HEK293 (cell line): ENCODE measurements around the gene VASP.

Experiments
- BCL11A ChIP-seq: fragments of 450-650 bp; formaldehyde crosslinking; IDR thresholded peaks from 2 replicates; pipeline ENCODE4 v1.5.1; 2016; ENCODE audit warnings: low read depth, missing biosample characterization, missing genetic modification characterization
- GLIS2 ChIP-seq: fragments of 450-650 bp; formaldehyde crosslinking; IDR thresholded peaks from 2 replicates; pipeline ENCODE4 v1.5.1; 2016; ENCODE audit warnings: missing biosample characterization, missing genetic modification characterization
- KLF10 ChIP-seq: fragments of 450-650 bp; IDR thresholded peaks from 2 replicates; pipeline ENCODE4 v1.5.1; 2018; ENCODE audit warnings: missing biosample characterization, mild to moderate bottlenecking, missing genetic modification characterization
- KLF9 ChIP-seq: fragments of 450-650 bp; formaldehyde crosslinking; IDR thresholded peaks from 2 replicates; pipeline ENCODE4 v1.5.1; 2016; ENCODE audit warnings: missing biosample characterization, missing genetic modification characterization, low read depth
- MYNN ChIP-seq: fragments of 450-650 bp; formaldehyde crosslinking; IDR thresholded peaks from 2 replicates; pipeline ENCODE4 v1.5.1; 2016; ENCODE audit warnings: missing biosample characterization, missing genetic modification characterization, borderline replicate concordance
- MZF1 ChIP-seq: fragments of 450-650 bp; formaldehyde crosslinking; IDR thresholded peaks from 2 replicates; pipeline ENCODE4 v1.5.1; 2017; ENCODE audit warnings: missing biosample characterization, missing genetic modification characterization, borderline replicate concordance
- PRDM4 ChIP-seq: fragments of 450-650 bp; formaldehyde crosslinking; IDR thresholded peaks from 2 replicates; pipeline ENCODE4 v1.5.1; 2017; ENCODE audit warnings: missing biosample characterization, missing genetic modification characterization
- REPIN1 ChIP-seq: fragments of 450-650 bp; formaldehyde crosslinking; IDR thresholded peaks from 2 replicates; pipeline ENCODE4 v1.5.1; 2017; ENCODE audit warnings: missing biosample characterization, missing genetic modification characterization, low read depth
- SP3 ChIP-seq: fragments of 450-650 bp; formaldehyde crosslinking; IDR thresholded peaks from 2 replicates; pipeline ENCODE4 v1.5.1; 2016; ENCODE audit warnings: missing biosample characterization, missing genetic modification characterization
- YY2 ChIP-seq: fragments of 450-650 bp; formaldehyde crosslinking; IDR thresholded peaks from 2 replicates; pipeline ENCODE4 v1.5.1; 2016; ENCODE audit warnings: missing biosample characterization, missing genetic modification characterization
- ZBTB21 ChIP-seq: fragments of 450-650 bp; formaldehyde crosslinking; IDR thresholded peaks from 2 replicates; pipeline ENCODE4 v1.5.1; 2017; ENCODE audit warnings: missing biosample characterization, missing genetic modification characterization
- ZBTB7A ChIP-seq: fragments of 450-650 bp; formaldehyde crosslinking; IDR thresholded peaks from 2 replicates; pipeline ENCODE4 v1.5.1; 2016; ENCODE audit warnings: low read depth, missing biosample characterization, missing genetic modification characterization
- ZEB2 ChIP-seq: fragments of 450-650 bp; formaldehyde crosslinking; IDR thresholded peaks from 2 replicates; pipeline ENCODE4 v1.5.1; 2016; ENCODE audit warnings: missing biosample characterization, missing genetic modification characterization
- ZFHX2 ChIP-seq: fragments of 450-650 bp; formaldehyde crosslinking; conservative IDR thresholded peaks from 2 replicates; pipeline ENCODE4 v1.5.1; 2016; ENCODE audit warnings: missing biosample characterization, missing genetic modification characterization
- ZFP41 ChIP-seq: fragments of 450-650 bp; formaldehyde crosslinking; IDR thresholded peaks from 2 replicates; pipeline ENCODE4 v1.5.1; 2016; ENCODE audit warnings: missing biosample characterization, missing genetic modification characterization, borderline replicate concordance
- ZNF175 ChIP-seq: fragments of 450-650 bp; formaldehyde crosslinking; IDR thresholded peaks from 2 replicates; pipeline ENCODE4 v1.5.1; 2016; ENCODE audit warnings: missing biosample characterization, missing genetic modification characterization
- ZNF19 ChIP-seq: fragments of 450-650 bp; formaldehyde crosslinking; IDR thresholded peaks from 2 replicates; pipeline ENCODE4; 2016; ENCODE audit warnings: missing biosample characterization, missing genetic modification characterization, low read depth
- ZNF280C ChIP-seq: fragments of 450-650 bp; formaldehyde crosslinking; IDR thresholded peaks from 2 replicates; pipeline ENCODE4 v1.5.1; 2016; ENCODE audit warnings: missing biosample characterization, missing genetic modification characterization
- ZNF324 ChIP-seq: fragments of 450-650 bp; formaldehyde crosslinking; IDR thresholded peaks from 2 replicates; pipeline ENCODE4 v1.5.1; 2016; ENCODE audit warnings: missing biosample characterization, missing genetic modification characterization
- ZNF354C ChIP-seq: fragments of 450-650 bp; formaldehyde crosslinking; IDR thresholded peaks from 2 replicates; pipeline ENCODE4 v1.5.1; 2016; ENCODE audit warnings: missing biosample characterization, missing genetic modification characterization, low read depth, borderline replicate concordance
- ZNF416 ChIP-seq: fragments of 450-650 bp; formaldehyde crosslinking; IDR thresholded peaks from 2 replicates; pipeline ENCODE4 v1.5.1; 2016; ENCODE audit warnings: missing biosample characterization, missing genetic modification characterization
- ZNF48 ChIP-seq: fragments of 450-650 bp; formaldehyde crosslinking; IDR thresholded peaks from 2 replicates; pipeline ENCODE4 v1.5.1; 2016; ENCODE audit warnings: missing biosample characterization, missing genetic modification characterization
- ZNF501 ChIP-seq: fragments of 450-650 bp; formaldehyde crosslinking; IDR thresholded peaks from 2 replicates; pipeline ENCODE4 v1.5.1; 2016; ENCODE audit warnings: missing biosample characterization, missing genetic modification characterization
- ZNF521 ChIP-seq: fragments of 450-650 bp; formaldehyde crosslinking; IDR thresholded peaks from 2 replicates; pipeline ENCODE4 v1.5.1; 2017; ENCODE audit warnings: missing biosample characterization, mild to moderate bottlenecking, missing genetic modification characterization
- ZNF600 ChIP-seq: fragments of 450-650 bp; formaldehyde crosslinking; IDR thresholded peaks from 2 replicates; pipeline ENCODE4 v1.5.1; 2016; ENCODE audit warnings: missing biosample characterization, missing genetic modification characterization
- ZNF623 ChIP-seq: fragments of 450-650 bp; formaldehyde crosslinking; IDR thresholded peaks from 2 replicates; pipeline ENCODE4 v1.5.1; 2016; ENCODE audit warnings: missing biosample characterization, missing genetic modification characterization
- ZNF701 ChIP-seq: fragments of 450-650 bp; formaldehyde crosslinking; IDR thresholded peaks from 2 replicates; pipeline ENCODE4 v1.5.1; 2016; ENCODE audit warnings: missing biosample characterization, missing genetic modification characterization
- ZNF747 ChIP-seq: fragments of 450-650 bp; formaldehyde crosslinking; IDR thresholded peaks from 2 replicates; pipeline ENCODE4 v1.5.1; 2016; ENCODE audit warnings: missing biosample characterization, missing genetic modification characterization
- ZNF785 ChIP-seq: fragments of 450-650 bp; formaldehyde crosslinking; IDR thresholded peaks from 2 replicates; pipeline ENCODE4 v1.5.1; 2016; ENCODE audit warnings: missing biosample characterization, missing genetic modification characterization
- TF ChIP-seq, protein P1 (sequence below): fragments of 450-650 bp; formaldehyde crosslinking; IDR thresholded peaks from 2 replicates; pipeline ENCODE4 v1.5.1; 2016; ENCODE audit warnings: missing biosample characterization, missing genetic modification characterization
- TF ChIP-seq, protein P2 (sequence below): fragments of 450-650 bp; formaldehyde crosslinking; IDR thresholded peaks from 2 replicates; pipeline ENCODE4 v1.5.1; 2016; ENCODE audit warnings: missing biosample characterization, missing genetic modification characterization, borderline replicate concordance

The VASP gene

GRCh38 chr19:45568732-45569131, 61.5 kb downstream of the VASP start (continued):
- TF ChIP-seq ZNF521 (tag by site-specific recombination) (no peak), ZNF501 (tag by site-specific recombination) (no peak), ZNF785 (tag by site-specific recombination) (no peak), KLF9 (tag by site-specific recombination) (peak; percentile 55; the same call in 1 of the 2 replicates), ZNF600 (no peak; the same call in 1 of the 2 replicates), ZNF48 (no peak), ZNF416 (tag by site-specific recombination) (no peak), ZNF324 (tag by site-specific recombination) (no peak), ZNF354C (tag by site-specific recombination) (no peak), REPIN1 (tag by site-specific recombination) (no peak), ZBTB21 (no peak), MYNN (tag by site-specific recombination) (no peak), ZNF19 (no peak), ZNF747 (no peak), MZF1 (tag by site-specific recombination) (no peak; the same call in 1 of the 2 replicates), ZNF701 (tag by site-specific recombination) (no peak), SP3 (tag by site-specific recombination) (no peak), ZNF280C (no peak), BCL11A (tag by site-specific recombination) (peak; percentile 61; the same call in 1 of the 2 replicates), GLIS2 (tag by site-specific recombination) (0 out of 2 replicates have a peak, but pooled peaks have one; percentile 21), KLF10 (tag by site-specific recombination) (peak; percentile 52; the same call in 1 of the 2 replicates), ZNF623 (tag by site-specific recombination) (no peak), ZFHX2 (tag by site-specific recombination) (no peak), ZBTB7A (tag by site-specific recombination) (no peak), ZNF175 (tag by site-specific recombination) (no peak), YY2 (tag by site-specific recombination) (no peak), PRDM4 (tag by site-specific recombination) (peak; percentile 59), ZFP41 (tag by site-specific recombination) (no peak), ZEB2 (tag by site-specific recombination) (peak; percentile 57; the same call in 1 of the 2 replicates)
- TF ChIP-seq, protein P1, sequence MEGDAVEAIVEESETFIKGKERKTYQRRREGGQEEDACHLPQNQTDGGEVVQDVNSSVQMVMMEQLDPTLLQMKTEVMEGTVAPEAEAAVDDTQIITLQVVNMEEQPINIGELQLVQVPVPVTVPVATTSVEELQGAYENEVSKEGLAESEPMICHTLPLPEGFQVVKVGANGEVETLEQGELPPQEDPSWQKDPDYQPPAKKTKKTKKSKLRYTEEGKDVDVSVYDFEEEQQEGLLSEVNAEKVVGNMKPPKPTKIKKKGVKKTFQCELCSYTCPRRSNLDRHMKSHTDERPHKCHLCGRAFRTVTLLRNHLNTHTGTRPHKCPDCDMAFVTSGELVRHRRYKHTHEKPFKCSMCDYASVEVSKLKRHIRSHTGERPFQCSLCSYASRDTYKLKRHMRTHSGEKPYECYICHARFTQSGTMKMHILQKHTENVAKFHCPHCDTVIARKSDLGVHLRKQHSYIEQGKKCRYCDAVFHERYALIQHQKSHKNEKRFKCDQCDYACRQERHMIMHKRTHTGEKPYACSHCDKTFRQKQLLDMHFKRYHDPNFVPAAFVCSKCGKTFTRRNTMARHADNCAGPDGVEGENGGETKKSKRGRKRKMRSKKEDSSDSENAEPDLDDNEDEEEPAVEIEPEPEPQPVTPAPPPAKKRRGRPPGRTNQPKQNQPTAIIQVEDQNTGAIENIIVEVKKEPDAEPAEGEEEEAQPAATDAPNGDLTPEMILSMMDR (tag by site-specific recombination), result no peak
- TF ChIP-seq, protein P2, sequence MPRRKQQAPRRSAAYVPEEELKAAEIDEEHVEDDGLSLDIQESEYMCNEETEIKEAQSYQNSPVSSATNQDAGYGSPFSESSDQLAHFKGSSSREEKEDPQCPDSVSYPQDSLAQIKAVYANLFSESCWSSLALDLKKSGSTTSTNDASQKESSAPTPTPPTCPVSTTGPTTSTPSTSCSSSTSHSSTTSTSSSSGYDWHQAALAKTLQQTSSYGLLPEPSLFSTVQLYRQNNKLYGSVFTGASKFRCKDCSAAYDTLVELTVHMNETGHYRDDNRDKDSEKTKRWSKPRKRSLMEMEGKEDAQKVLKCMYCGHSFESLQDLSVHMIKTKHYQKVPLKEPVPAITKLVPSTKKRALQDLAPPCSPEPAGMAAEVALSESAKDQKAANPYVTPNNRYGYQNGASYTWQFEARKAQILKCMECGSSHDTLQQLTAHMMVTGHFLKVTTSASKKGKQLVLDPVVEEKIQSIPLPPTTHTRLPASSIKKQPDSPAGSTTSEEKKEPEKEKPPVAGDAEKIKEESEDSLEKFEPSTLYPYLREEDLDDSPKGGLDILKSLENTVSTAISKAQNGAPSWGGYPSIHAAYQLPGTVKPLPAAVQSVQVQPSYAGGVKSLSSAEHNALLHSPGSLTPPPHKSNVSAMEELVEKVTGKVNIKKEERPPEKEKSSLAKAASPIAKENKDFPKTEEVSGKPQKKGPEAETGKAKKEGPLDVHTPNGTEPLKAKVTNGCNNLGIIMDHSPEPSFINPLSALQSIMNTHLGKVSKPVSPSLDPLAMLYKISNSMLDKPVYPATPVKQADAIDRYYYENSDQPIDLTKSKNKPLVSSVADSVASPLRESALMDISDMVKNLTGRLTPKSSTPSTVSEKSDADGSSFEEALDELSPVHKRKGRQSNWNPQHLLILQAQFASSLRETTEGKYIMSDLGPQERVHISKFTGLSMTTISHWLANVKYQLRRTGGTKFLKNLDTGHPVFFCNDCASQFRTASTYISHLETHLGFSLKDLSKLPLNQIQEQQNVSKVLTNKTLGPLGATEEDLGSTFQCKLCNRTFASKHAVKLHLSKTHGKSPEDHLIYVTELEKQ (tag by site-specific recombination), result peak; percentile 40; the same call in 1 of the 2 replicates
